CD4-positive, alpha-beta T cell treated with Interleukin-1 beta for 1 hour (primary cell): ENCODE results near the gene BFSP1.
A peak's percentile ranks its signal among the peaks of the same experiment; 100 is the strongest.

ENCODE experiments used
- DNase-seq, 2 donors: peaks; one replicate each; pipeline ENCODE4 v3.0.0-alpha.2; 2020 to 2022

BFSP1 gene

DNA sequence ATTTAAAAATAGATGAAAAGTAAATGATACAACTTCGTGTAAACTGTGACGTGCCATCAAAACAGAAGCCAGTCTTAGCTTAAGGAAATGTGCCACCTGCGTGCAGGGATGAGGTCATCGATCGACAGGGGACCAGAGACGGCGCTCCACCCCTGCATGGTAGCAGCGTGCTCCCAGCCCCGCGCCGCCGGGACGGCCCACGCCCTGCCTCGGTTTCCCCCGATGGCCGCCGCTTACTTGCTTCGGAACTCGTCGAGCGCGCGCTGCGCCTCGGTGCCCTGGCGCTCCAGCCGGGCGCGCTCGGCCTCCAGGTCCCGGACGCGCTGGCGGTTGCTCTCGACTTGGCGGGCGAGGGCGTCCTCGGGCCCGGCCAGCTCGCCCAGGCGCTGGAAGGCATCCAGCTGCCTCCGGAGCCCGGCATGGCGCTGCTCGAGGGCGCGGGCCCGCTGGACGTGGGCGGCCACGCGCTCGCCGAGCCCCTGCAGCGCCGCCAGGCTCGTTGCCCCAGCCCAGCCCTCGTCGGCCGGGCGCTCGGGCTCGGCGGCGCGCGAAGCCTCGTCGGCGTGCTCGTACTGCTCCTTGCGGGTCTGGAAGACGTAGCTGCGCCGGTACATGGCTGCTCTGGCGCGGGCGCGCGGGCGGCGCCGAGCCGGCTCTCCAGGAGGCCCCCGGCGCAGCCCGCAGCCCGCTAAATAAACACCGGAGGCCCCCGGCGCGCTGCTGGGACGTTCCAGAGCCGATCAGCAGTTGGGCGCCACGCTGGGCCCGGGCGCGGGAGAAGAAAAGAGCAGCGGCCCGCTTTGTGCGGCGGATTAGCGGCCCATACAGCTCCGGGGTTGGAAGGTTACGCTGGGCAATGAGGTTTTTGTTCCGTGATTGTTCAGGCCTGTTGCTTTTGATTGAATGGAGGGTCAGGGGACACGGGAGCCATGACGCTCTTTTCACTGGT is at the start of gene BFSP1:
Gene BFSP1, minus strand, starts transcription at position 664 of the 949 bp plus-strand sequence. Its CDS starts 50 bp downstream, at position 614.
- DNase-seq = peak; percentile 31 to 46

DNA sequence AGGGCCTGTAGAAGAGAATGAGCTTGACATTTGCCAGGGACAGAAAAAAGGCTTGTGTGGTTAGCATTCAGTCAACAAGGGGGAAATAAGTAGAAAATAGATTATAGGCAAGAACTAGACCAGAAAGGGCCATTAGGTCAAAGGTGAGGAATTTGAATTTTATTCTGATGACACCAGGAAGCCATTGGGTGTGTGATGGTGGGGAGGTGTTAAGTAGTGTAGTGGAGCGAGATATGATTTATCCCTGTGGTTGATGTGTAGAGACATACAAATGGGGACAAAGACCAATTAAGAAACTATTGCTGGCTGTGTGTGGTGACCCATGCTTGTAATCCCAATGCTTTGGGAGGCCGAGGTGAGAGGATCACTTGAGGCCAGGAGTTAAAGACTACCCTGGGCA is 49.7 kb upstream of the BFSP1 start:
- DNase-seq = no peak

- no peak for DNase-seq
These were observed 48.3 kb upstream of the BFSP1 start for GRCh38 chr20:17579369-17580039.

GRCh38 chr20:17576215-17576614 is 45.0 kb upstream of the BFSP1 start:
- no peak for DNase-seq

- no peak for DNase-seq
These were observed 42.3 kb upstream of the BFSP1 start for GRCh38 chr20:17573463-17573862.

DNA sequence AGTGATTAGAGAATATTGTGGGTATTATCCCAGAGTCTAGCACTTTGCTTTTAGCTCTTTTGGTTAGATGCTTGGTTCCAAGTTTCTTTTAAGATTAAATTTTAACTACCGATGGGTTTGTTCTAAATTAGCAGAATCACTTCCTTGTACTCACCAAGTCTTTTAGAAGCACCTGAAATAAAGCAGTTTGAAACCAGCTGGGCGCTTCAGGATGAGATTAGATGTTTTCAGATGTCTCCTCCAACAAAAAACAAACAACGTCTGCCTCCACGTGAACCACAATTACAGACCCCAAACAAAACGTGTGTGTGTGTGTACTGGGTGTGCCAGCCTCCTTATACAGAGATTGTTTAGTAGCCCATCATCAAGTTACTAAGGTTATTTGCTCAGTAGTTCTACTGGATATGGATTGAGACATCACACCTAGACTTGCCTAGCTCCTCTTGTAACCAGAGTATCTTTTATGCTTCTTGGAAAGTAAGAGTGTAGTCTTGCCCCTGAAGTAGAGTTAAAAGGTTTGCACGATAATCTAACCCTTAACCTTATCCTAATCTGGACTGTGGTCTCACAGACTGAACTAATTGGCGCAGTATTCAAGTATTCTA is 41.0 kb upstream of the BFSP1 start:
- DNase-seq = no peak

- DNase-seq = peak in 1 of 2 donors; percentile 13
These were observed 40.0 kb upstream of the BFSP1 start for GRCh38 chr20:17571153-17571527.

DNA sequence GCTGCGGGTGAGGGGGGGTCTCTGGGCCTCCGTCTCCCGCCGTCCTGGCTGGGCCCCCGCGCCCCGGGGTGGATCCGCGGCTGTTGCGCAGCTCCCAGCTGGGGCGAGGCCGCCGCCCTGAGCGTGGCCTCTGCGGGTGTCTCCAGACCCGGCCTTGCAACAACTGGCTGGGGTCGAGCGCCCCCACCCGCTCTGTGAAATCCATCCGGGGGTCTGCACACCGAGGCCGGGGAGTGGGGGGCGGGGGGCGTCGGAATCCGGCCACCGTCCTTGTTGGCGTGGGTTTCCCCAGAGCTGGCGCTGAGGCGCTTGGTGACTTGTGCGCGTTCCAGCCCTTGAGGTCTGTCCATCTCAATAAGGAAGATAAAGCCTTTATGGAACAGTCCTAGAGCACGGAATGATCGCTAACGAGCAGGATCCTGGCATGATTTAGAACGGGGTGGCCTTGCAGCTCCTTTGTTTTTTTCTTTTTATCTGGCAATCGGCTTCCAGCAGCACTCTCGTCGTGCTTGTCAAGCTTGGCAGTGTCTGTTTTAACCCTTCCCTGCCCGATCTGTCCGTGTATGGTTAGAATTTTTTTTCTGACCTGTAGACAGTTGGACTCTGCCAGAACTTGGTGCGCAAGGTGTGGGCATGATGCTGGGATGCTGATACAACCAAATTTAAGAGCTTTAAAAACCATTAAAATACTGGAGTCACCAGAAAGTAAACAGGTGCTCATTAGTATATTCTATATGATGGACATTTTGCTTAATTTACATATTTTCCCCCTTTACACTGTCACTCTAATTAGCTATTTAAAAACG is 39.4 kb upstream of the BFSP1 start:
- DNase-seq = peak; percentile 14 to 19

GRCh38 chr20:17569616-17570346 is 38.6 kb upstream of the BFSP1 start, which contains the start of gene DSTN:
Gene DSTN (plus strand): TSS chr20:17570075. CDS start chr20:17570209, 134 bp downstream.
- DNase-seq = peak; percentile 88 to 89

GRCh38 chr20:17568972-17569521 is 37.9 kb upstream of the BFSP1 start:
- peak in 1 of 2 donors; percentile 0 for DNase-seq

- DNase-seq = no peak
These were observed 37.0 kb upstream of the BFSP1 start for GRCh38 chr20:17568045-17568788.

- DNase-seq = no peak
These were observed 35.2 kb upstream of the BFSP1 start for GRCh38 chr20:17566345-17566744.

- no peak for DNase-seq
These were observed 34.1 kb upstream of the BFSP1 start for GRCh38 chr20:17565169-17565845.

- DNase-seq = no peak
These were observed 31.7 kb upstream of the BFSP1 start for GRCh38 chr20:17562804-17563305.

DNA sequence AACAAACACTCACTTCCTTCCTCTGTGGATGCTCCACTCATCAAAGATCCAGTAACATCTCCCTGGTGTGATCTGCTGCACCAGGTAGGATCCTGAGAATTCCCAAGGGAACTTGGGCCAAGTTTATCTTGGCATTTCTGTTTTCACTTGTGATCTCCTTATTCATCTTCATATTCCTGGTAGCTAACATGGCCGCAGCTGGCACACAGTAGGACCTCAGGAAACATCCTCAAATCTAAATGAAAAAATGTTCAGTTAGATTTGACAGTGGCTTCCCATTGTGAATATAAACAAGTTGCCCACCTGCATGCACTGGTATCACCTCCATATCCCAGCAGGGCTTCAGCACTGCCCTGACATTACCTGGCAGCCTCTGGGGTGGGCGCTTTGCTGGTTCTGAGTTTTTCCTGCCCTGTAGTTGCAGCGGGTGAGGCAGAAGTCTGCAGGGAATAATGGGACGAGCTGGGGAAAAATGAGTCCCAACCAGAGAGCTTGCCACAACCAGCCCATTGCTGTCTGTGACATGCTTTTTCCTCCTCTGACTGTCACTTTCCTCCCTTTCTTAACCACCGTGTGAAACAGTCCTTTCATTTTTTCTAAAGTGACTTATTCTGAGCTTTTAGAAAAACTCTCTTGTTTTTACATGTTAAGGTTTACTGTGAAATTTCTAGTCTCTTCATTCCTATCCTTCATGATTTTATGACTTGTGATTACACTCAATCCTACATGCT is 29.3 kb upstream of the BFSP1 start:
- no peak for DNase-seq

GRCh38 chr20:17559338-17559737 is 28.2 kb upstream of the BFSP1 start:
- no peak for DNase-seq

DNA sequence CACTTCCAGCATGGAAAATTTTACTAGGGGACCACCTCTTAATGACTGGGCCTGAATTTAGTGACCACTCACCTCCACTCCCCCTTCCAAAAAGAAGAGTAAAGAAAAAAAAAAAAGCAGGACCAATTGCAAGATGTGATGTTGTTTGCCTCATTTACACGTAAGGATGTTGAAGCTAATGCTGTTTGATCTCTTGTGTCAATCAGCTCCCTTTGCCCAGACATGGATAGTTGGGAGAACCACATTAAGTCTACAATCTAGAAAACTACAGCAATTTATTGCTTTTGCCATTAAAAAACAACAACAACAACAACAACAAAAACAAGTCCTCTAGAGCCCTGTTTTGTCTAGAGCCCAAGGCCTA is 27.7 kb upstream of the BFSP1 start:
- no peak for DNase-seq

DNA sequence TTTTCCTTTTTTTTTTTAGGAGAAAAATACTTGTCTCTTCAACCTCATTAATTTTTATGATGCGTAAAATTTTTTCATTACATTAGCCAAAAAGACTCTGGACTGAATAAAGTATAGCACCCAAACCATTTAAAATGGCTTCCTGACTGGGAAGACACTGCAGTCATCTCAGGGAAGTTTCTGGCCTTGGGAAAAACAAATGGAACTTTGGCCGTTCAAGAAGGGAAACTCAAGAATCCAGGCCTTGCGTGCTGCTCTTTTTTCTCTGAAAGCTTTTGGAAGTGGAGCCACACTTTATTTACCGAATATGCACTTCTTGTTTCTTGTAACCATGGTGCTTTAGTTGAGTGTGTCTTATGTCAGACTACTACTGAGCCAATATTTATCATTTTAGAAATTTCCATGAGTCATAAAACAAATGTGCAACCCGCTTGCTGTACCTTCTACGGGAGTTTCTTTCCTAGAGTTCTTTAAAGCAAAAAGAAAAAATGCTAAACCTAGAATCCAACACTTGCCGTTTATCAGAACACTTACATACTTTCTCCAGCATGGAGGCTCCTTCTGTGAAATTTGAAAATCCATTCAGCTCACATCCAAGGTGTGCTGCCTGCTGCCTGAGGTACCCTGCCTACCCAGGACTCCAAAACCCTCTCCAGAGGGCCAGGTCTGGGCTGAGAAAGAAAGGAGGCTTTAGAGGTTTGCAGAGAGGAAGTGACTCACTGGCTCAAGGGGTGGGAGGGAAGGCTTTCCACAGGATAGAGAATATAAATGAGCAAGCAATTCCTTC is 27.2 kb upstream of the BFSP1 start:
- DNase-seq = peak in 1 of 2 donors; percentile 9

DNA sequence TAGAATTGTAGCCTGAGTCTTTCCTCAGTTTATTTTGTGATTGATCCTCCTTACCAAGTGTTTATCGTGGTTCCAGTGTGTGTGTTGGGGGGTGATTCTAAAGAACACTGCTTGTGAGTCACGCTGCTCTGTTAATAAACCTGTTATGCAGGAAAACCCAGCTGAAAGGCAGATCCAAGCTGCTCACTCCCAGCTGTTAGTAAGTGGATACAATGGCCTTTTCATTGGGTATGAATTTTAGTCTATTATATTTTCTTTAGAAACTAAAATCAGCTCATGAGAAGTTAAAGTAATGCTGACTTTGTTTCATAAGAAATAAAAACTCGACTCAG is 26.5 kb upstream of the BFSP1 start:
- no peak for DNase-seq
